Measurements from ENCODE around the gene LMF1.

LMF1 gene

DNA sequence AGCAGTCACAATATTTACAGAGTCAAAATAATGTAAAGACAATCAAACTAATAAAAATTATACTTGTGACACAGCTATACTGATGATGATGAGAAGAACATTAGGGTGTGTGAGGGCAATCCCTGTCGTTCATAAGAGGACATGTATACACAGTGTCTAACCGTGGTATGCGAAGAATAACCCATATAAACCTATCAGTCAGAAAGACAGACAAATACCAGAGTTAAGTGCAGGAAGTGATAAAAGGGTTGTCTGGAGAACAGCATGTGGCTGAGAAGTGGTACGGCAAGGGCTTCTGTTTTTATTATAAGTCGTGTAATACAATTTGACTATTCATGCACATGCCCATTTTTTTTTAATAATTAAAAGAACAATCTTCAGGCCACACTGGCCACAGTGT, 46.7 kb downstream of the LMF1 start:
- DNase-seq, result no peak

DNA sequence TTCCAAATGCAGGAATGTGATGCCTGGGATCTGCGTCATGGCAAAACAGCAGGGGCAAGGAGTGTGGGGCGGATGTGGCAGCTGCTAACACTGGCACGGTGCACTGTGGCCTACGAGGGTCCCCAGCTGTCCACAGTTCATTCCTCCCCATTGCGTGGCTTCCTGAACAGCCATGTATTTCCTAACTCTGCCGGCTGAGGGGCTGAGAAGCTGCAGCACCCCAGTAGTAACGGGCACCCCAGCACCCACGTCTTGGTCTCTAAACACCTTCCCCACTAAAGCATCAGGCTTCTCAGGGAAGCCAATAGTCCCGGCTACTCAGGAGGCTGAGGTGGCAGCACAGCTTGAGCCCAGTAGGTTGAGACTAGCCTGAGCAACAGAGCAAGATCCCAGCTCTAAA, 47.6 kb downstream of the LMF1 start:
- DNase-seq, result no peak

DNA sequence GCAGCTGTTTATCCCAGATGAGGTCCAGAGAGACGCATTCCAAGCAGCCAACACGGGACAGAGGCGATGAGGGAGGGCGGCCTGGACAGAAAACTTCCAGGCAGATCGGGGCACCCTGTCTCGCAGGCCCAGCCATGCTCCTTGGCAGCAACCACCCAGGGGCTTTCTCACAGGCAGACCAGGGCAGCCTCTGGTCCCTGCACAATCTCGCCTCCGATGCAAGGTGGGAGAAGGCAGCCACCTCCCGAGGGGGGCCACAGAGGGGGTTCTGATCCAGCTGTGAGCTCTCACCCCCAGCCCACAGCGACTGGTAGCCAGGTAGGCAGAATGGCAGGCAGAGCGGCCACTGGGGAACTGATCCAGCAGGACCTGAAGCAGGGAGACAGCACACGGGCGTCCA, 48.7 kb downstream of the LMF1 start:
- no peak for DNase-seq

DNA sequence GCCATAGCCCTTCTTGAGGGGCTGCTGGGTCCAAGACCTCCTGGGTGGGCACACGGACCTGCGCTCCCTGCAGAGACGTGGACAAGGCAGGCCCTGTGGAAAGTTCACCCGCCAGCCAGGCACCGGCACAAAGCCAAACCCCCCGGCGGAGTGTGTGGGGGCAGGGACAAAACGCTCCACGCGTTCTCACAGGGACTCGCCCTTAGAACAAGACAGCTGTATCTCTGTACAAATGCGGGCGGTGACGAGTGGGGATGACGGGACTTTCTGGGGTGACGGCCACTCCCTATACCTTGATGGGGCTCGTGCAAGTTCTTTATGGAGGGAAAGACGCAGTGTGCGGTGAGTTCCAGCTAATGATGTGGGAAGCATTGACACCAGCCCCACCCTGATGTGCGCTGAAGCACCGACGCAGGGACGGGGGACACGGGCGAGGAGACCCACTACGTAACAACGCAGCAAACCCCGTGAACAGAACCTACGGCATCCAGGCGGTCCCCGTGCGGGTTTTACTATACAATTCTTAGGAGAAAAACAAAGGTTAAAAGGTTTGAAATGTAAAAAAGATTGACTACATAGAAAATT, 49.4 kb downstream of the LMF1 start:
- no peak for DNase-seq

DNA sequence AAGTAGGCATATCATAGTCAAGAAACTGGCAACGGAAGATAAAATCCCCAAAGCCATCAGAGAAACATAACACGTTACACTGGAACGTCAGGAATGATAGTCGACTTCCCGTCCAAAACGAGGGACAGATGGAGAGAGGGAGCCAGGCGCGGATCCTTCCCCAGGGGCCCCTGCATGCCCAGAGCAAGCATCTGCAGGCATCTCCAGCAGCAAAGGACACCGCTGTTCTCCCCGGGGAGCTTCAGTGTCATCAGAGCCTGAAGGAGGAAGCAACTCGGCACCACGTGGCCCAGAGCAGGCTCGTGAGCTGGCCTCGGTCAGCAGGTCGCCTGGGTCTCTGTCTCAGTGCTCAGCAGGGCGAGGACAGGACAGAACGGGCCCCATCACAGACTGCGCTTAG, 50.1 kb downstream of the LMF1 start:
- no peak for DNase-seq

DNA sequence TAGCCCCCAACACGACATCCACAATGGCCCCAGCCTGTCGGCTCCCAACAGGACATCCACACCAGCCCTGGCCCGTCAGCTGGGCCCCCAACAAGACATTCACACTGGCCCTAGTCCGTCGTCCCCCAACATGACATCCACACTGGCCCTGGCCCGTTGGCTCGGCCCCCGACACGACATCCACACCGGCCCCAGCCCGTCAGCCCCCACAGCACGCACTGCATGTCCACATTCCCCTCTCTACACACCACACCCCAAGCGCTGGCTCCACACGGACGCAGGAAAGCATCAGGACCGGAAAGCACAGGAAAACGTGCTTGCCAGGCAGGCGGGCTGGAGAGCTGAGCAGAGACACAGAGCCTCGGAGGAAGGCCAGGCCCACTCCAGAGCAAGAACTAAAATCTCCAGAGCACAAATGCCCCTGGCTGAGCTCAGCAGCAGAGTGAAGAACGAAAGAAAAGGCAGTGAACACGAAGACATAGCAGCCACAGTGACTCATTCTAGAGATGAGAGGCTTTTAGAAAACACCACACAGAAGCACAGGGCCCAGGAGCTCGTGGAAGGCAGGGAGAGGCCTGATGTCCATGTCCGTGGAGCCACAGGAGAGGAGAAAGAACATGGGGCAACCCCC, 50.6 kb downstream of the LMF1 start:
- DNase-seq, result no peak

DNA sequence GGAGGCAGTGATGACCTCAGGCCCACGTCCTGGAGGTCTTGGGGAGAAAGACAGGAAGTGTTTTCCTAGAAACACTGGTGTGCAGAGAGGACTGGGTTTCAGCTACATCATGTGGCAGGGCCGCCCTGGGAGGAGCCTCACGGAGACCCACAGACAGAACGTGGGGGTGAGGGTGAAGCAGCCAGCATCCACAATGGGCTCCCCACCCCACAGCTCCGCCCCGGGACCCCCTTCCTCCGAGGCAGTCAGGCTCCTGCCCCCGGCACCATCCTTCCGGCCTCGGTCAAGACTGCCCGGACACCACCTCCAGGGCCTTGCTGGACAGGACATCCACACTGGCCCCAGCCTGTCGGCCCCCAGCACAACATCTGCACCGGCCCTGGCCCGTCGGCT, 51.1 kb downstream of the LMF1 start:
- DNase-seq, result no peak

DNA sequence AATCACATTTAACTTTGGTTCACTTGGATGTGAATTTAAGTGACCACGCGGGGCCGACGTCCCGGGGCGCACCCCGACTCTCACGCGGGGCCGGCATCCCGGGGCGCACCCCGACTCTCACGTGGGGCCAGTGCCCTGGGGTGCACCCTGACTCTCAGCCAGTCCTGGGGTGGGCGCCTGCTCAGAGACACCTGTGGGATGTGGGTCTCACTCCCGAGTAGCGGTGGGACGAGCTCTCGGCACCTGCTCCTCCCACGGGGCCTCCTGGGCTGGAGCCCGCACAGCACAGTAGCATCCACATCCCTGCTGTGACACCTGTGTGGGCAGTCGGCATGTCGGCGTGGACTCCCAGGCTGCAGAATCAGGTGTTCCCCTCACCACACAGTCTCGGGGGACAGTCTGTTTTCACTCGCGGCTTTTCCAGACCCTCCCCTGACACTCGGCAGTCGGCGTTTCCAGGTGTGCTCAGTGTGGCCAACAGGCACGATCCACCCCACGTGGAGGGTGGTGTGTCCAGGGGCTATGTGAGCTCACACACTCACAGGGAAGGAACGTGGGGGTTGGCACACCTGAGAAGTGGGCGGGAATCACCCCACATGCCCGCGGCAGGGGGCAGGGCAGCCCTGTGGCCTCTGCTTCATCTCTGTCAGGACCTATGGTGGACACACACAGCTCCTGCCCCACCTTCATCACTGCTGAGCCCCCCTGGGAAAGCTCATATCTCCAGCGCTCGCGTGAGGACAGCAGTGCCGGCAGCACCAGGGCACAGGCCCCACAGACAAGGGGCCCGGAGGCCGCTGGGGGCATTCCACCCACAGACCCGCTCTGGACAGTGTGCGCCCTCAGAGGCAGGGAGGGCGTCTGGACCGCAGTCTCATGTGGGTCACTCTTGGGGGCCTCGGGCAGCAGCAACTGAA, 51.8 kb downstream of the LMF1 start:
- DNase-seq, result no peak

DNA sequence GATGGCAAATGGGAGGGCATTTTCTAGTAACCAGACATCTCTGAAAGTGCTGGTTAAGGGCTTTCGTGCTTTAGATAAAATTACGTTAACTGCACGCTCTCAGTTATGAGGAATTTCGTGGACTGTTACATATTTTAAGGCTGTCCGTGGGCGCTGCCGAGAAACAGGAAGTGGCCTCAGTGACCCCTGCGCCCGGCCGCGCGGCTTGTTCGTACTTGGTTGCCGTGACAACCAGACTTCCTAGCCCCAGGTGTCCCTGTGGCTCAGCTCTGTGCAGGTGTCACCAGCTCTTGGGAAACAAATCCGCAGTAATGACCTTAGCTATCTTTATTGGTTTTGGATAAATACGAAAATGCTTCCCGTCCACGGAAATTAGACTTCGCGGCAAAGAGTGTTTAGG, 52.7 kb downstream of the LMF1 start:
- DNase-seq, result peak; percentile 32

DNA sequence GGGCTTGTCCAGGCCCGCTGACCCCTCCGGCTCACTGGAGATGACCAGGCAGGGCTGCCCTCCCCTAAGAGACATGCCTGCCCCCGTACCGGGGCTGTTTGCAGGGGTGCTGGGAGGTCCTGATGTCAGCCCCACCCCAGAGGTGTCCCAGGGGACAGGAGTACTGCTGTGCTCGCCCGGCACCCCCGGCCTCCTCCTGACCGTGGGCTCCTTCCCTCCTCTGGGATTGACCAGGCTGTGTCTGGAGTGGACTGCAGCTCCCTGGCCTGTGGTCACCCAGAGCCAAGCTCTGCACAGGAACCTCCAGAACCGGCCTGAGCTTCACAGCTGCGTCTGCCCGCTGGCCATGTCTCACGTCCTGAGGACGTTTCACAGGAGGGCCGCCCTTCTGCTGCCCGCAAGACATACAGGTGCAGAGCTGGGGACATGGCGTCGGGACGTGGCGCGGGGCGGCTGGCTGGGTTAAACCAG, 53.2 kb downstream of the LMF1 start:
- no peak for DNase-seq

DNA sequence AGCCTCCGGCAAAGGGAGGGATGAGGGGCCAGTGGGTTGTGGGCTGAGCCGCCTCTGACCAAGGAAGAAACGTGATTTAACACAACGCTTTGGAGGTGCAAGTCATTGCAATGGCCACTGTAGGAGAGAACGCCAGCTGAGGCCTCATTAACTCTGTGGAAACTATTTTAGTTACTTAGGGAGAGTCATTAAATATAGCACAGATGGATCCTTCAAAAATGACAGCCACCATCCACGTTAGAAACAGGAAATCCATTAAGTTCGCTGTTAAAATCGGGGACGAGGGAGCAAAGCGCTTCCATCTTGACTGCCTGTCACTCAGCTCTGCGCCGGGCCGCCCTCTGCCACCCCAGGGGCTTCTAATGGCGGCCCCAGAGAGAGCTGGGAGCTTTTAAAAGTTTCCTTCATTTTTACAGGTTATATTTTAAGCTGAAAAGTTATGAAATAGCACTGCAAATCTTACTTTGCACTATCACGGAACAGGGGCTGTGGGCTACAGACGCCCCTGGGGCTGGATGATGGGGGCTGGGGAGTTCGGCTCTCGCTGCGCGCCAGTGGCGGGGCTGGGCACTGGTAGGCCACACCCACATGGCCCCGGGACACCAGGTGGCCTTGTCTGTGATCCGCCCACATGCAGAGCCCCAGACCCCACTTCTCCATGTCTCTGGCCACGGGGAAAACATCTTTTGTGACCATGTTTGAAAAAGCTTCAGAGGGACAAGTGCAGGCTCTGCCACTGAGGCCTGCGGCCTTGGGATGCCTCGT, 54.6 kb downstream of the LMF1 start:
- DNase-seq, result no peak

DNA sequence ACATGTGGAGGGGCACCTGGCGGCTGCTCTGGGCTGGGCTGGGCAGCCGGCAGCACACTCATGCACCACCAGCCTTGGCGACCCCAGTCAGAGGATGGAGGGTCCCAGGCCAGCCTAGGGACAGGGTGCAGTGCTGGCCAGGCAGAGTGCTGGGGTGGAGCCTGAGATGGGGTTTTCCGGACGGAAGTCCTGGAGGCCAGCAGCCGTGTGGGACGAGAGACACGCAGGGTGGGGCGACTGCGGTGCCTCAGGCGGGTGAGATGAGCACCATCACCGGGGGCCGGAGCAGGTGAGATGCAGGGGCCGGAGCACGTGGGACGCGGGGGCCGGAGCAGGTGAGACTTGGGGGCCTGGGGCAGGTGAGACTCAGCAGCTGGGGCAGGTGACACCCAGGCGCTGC, 55.2 kb downstream of the LMF1 start:
- DNase-seq, result no peak

DNA sequence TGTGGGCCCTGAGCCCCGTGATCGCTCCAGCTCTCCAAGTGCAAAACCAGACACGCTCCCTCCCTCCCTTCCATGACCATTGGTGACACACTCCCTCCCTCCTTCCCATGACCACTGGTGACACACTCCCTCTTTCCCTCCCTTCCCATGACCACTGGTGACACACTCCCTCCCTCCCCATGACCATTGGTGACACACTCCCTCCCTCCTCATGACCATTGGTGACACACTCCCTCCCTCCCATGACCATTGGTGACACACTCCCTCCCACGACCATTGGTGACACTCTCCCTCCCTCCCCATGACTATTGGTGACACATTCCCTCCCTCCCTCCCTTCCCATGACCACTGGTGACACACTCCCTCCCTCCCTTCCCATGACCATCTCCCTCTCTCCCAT, 56.3 kb downstream of the LMF1 start:
- DNase-seq, result no peak

DNA sequence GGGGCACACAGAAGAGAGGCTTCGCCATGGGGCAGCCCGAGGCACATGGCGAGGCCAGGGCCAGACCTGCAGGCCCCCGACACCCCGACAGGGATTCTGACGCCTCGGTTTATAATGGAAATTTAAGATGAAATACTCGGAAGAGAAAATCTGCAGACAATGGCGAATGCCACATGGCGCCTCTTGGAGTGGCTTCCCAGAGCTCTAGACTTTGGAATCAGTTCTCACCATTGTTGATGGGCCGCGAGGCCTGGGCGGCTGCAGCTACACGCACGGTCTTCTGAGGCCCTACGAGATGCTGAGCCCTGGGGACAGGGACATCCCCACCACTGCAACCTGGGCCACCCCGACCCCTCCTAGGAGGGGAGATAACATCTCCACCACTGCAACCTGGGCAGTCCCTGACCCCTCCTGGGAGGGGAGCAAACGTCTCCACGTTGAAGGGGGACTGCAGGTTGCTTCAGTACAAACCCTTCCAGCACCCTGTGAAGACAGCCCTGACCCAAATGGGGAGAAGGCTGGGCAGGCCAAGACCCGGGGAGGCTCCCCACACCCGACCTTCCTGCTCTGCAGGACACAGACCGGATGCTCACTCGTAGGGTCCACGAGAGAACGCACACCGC, 56.9 kb downstream of the LMF1 start:
- DNase-seq, result no peak

DNA sequence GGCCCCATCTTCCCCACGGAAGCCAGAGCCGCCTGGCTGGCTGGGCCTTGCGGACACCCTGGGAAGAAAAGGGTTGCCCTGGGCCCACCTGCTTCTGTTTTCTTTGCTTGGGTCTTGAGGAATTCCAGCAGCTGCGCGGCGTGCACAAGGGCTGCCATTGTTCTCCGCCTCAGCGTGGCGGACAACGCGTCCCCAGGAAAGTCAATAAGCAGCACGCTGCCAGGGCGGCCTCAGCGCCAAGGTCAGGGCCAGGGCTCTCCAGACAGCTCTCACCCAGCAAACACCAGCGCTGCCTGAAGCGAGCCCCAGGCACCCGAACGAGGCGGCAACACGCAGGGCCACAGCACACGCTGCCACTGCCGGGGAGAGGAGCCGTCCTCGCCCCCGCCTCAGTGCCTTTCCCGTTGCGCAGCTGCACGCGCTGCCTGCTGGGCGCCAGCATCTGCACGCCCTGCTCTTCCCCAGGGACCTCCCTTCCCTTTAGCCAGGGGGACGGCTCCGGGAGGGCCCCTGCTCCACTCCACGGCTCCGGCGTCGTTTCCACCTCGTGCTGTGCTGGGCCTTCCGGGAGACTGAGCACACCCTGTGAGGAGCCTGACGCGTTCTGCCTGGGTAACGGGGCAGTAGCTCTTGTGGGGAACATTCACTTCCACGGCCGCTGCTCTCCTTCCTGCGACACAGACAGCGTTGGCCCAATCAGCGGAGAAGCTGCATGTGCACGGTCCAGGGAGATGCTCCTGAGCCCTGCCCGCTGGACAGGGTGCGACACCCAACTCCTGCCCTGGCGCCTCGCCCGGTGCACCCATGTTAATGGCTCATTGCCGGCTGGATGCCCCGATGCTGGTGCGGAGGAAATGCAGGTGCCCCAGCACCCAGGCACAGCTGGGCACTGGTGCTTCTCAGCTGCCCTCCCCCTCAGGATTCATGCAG, 57.8 kb downstream of the LMF1 start:
- DNase-seq, result peak; percentile 36

DNA sequence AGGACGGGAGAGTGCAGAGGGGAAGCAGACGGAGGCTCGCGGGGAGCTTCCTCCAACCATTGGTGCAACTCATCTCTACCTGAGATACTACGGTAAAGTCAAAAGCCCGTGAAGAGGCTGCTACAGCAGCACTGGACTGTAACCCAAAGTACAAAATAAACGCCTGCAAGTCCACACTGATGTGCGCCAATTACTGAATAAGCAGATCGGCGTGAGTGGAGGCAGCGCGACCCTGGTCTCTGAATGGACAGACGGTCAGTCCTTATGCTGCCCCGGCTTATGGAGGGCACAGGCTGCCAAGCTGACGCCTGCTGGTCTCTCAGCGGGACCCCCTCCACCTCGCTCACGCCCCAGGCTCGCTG, 58.5 kb downstream of the LMF1 start:
- DNase-seq, result peak; percentile 49

DNA sequence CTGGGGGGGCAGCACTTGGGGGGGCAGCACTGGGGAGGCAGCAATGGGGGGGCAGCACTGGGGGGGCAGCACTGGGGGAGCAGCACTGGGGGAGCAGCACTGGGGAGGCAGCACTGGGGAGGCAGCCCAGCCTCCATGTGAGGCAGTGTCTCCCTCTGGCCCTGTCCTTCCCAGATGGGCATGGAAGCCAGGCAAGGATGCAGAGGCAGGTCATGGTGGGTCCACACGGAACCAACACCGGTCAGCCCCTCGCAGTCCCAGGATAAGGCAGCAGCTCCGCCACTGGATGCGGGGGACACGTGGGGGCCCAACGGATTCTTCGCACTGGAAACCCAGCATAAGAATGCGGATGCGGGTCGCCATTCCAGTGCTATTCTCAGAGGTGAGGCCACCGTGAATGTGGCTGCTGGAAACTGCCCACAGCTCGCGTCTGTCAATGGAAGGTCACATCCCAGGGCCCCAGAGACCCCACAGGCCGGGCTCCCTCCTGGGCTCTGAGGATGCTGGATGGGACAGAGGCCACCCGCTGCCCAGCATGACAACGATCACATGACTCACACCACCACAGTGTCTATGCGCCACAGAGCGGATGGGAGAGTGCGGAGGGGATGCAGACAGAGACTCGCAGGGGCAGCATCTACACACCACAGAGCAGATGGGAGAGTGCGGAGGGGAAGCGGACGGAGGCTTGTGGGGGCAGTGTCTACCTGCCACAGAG, 59.0 kb downstream of the LMF1 start:
- no peak for DNase-seq

DNA sequence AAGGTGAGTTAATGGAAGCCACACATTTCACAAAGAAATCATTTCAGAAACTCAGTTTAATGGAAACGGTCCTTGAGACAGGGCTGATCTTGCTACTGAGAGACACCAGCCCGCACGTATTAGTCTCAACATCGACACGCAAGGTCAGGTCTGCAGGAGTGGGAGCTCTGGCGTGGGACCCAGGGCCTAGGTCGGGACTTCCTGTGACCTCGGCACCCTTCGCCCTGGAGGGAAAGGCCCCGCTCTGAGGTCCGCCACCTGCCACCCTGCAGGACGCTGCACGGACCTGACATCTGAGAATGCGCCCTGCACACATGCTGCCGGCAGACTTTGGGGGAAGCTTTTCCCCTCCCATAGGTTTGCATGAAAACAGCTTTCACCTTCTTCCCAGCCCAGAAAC, 59.7 kb downstream of the LMF1 start:
- no peak for DNase-seq

DNA sequence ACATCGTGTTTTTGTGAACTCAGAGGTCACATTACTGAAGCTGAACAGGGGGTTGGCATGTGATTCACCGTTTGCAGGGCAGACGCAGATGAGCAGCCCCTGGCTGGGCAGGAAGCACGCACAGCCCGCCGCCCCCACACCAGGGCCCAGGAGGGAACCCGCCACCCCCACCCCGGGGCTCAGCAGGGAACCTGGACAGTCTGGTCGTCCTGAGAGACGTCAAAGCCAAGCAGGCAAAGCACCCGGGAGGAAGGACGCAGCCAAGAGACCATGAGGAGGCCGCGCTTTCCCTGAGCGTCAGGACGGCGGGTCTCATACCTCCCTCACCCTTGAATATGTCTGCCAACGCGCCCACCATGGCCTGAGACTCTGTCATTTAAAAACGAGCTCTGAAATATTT, 60.6 kb downstream of the LMF1 start:
- no peak for DNase-seq

DNA sequence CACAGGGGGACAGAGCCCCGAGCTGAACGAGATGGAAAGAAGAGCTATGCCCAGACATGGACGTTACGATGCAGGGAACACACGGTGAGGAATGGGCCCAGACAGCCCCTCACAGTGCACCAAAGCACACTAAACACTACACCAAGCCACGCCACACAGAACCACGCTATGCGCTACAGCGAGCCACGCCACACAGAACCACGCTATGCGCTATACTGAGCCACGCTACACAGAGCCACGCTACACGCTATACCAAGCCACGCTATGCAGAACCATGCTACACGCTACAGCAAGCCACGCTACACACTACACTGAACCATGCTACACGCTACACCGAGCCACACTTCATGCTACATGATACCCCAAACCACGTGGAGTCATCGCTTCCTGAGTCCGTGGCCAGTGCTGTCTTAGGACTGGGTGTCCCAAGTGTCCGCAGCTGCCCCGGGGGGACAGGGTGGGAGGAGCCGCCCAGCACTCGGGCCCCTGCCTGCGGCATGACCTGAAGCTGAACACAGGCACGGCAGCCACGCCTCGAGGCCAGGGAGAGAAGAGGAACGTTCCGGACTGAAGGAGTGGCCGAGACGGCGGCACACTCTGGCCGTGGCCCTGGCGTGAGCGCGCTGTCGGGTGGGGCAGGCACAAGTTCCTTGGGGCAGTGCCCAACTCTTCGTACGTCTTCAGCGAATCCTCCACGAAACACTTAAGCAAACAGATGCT, 61.3 kb downstream of the LMF1 start:
- DNase-seq, result no peak
